GM20000 (cell line): ENCODE results near the gene CD99.

Experiments
- DNase-seq: peaks from one replicate; pipeline ENCODE4 v3.0.0; 2012; ENCODE audit warnings: low spot score
- TF ChIP-seq, protein P1 (sequence below): IDR thresholded peaks from 2 replicates; pipeline ENCODE4 v1.5.1; 2012; ENCODE audit warnings: mild to moderate bottlenecking, control low read depth; ENCODE audit errors: extremely low read depth, missing control alignments

Gene CD99

DNA sequence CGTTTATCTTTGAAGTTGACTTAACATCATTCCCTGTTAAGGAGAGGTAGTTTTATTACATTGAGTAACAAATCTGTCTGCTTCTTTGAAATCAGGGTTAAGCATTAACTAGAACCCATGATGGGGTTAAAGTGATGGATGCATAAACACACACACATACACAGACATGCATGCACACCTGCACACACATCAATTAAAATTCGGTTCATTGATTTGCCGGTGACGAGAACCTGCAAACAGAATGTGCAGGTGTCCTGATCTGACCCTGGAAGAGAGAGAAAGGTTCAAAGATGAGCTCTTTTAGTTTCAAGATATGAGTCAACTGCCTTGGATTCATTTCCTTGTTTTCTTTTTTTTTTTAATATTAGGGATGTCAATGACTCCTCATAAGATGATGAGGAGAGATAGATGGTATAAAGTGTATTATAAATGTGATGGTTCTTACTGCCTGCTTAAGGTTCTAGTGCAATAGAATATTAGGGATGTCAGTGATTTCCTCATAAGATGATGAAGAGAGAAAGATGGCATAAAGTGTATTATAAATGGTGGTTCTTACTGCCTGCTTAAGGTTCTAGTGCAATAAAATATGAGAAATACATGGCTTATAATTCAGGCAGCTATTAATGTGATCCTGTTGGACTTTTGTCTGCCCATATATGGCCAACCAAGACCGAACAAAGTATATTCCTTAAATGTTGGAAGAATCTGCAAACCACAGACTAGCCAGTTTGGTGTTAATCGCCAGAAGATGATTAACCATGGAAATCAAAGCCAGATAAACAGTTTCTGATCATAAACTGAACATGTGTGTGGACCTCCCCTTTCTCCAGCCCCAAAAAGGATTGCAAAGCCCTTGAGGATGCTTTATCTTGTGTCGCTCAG is 14.1 kb upstream of the CD99 start:
- TF ChIP-seq, protein P1, sequence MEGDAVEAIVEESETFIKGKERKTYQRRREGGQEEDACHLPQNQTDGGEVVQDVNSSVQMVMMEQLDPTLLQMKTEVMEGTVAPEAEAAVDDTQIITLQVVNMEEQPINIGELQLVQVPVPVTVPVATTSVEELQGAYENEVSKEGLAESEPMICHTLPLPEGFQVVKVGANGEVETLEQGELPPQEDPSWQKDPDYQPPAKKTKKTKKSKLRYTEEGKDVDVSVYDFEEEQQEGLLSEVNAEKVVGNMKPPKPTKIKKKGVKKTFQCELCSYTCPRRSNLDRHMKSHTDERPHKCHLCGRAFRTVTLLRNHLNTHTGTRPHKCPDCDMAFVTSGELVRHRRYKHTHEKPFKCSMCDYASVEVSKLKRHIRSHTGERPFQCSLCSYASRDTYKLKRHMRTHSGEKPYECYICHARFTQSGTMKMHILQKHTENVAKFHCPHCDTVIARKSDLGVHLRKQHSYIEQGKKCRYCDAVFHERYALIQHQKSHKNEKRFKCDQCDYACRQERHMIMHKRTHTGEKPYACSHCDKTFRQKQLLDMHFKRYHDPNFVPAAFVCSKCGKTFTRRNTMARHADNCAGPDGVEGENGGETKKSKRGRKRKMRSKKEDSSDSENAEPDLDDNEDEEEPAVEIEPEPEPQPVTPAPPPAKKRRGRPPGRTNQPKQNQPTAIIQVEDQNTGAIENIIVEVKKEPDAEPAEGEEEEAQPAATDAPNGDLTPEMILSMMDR, result no peak
- DNase-seq, result no peak

DNA sequence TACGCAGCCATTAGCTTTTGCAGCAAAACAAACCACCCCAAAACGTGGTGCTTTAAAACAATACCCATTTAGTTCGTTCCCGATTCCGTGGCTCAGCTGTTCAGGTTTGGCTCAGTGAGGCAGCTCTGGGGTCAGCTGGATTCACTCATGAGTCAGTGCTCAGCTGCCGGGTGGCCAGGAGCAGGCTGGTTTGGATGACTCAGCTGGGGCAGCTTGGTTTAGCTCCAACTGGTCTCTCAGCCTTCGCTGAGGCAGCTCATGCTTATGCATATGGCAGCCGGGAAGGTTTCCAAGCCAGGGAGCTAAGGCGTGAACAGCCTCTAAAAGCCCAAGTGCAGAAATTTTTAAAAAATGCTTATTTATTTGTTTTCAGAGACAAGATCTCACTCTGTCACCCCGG is 13.3 kb upstream of the CD99 start:
- TF ChIP-seq, protein P1, result no peak
- DNase-seq, result no peak

DNA sequence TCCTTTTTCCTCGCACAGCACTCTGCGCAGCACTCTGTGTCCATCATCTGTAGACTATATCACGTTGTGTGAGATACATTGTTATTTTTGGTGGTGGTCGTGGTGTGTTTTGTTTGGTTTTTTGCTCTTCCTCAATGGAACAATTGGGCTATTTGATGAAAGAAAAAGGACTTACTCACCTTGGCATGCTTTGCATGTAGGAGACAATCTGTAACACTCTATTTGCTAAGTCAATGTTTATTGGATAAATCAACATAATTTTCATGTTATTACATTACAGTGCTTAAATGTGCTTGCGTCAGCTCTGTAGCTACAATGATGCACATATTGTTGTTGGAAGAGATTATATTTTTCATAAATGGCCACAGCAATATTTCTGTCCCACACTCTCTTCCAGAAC is 12.5 kb upstream of the CD99 start:
- no peak for DNase-seq
- TF ChIP-seq, protein P1, result no peak

DNA sequence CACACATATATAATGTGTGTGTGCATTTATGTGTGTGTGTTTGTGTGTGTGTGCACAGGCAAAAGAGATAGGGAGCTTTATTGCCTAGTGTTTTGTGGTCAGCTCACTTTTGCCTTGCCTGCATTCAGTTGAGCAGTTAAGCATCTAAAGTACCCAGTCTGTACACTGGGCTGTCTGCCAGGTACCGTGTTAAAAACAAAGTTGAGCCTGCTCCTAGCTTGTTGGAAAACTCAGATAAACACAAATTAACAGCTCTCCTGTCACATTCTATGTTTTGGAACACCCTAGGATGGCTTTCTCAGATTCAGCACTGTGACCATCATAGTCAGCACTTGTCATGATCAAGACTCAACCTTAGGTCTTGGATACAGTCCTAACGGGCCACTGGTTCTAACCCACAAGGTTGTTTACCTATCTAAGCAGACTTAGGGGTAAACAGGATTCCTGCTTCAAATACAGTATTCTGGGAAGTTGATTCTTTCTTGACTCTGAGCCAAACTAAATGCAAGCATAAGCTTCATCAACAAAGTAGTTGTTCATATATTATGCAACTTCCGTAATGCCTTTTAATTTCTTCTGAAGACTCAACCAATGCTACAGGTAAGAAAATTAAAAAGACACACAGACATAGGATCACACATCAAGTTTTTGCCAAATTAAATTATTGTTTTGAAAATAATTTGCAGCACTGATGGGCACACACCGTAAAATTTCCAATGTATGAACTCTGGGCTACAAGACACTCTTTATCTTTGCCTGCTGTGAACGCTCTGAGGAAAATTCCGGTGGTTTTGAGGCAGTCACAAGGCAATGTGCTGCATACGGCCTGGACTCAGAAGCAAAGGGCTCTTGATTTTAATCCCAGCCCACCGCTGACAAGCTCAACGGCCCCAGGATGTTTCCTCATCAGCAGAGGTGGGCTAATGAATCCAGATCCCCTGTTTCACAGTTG is 11.3 kb upstream of the CD99 start:
- DNase-seq, result no peak
- TF ChIP-seq, protein P1, result no peak

DNA sequence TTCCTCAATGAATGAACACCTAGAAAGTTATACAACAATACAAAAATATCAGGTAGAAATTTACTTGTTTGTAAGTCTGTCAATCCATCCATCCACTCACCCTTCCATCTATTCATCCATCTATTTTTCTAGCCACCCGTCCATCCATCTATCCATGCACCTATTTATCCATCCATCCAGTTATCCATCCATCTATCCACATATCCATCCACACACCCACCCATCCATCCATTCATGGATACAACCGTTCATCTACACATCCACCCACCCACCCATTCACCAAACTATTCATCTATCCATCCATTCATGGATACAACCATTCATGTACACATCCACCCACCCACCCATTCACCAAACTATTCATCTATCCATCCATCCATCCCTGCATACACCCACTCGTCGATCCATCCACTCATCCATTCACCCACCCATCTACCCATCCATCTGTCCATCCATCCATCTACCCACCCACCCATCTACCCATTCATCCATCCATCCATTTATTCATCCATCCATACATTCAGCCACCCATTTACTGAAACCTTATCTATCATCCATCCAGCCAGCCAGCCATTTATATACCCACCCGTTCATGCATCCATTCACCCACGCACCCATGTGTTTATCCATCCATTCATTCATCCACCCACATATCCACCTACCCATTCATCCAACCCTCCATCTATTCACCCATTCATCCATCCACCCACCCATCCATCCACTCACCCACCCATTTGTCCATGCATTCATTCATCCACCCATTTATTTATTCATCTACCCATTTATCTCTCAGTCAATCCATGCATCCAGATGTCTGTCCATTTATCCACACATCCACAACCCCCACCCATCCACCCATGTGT is 10.4 kb upstream of the CD99 start:
- TF ChIP-seq, protein P1, result no peak
- DNase-seq, result no peak

DNA sequence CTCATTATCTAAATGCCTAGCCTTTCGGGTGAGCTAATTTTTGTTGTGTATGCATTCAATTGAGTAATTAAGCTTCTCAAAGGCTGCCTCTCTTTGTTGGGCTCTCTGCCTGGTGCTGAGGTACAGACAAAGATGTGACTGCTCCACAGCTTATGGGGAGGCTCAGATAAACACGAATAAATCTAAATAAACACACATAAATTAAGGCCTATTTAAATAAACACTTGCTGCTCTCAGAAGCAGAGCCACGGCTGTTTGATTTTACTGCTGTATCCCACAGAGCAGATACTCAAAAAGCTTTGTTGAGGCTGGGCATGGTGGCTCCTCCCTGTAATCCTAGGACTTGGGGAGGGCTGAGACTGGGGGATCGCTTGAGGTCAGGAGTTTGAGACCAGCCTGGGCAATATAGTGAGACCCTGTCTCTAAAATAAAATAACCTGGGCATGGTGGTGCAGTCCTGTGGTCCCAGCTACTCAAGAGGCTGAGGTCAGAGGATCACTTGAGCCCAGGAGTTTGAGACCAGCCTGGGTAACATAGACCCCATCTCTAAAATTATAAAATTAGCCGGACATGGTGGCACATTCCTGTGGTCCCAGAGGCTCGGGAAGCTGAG is 8.4 kb upstream of the CD99 start:
- TF ChIP-seq, protein P1, result no peak
- no peak for DNase-seq
